Mesendoderm (in vitro differentiated cells): ENCODE measurements around the gene PKLR. TPM values are rescaled to one million over a fixed set of nuclear protein-coding genes. Genes with fewer than 3 reads are reported as not detected.

Experiments used
- DNase-seq: peaks from one replicate; pipeline ENCODE4 v3.0.0; 2013
- H2AK5ac ChIP-seq: 2 replicates; pipeline ENCODE4 v1.6.1; 2013; ENCODE audit warnings: low read length, inconsistent platforms
- H2BK120ac ChIP-seq: 2 replicates; pipeline ENCODE4 v1.6.1; 2013; ENCODE audit warnings: low read depth, mild to moderate bottlenecking, low read length, moderate library complexity, mixed read lengths
- H2BK15ac ChIP-seq: replicated peaks from 2 replicates; pipeline ENCODE4 v1.6.1; 2013; ENCODE audit warnings: low read depth, mild to moderate bottlenecking, moderate library complexity
- H2BK5ac ChIP-seq: 2 replicates; pipeline ENCODE4 v1.6.1; 2013; ENCODE audit warnings: low read length, inconsistent platforms
- H3K18ac ChIP-seq: 2 replicates; pipeline ENCODE4 v1.6.1; 2013; ENCODE audit warnings: mild to moderate bottlenecking, low read length, mixed read lengths
- H3K23ac ChIP-seq: one replicate; pipeline ENCODE4 v1.6.1; 2013; ENCODE audit warnings: low read length
- H3K27ac ChIP-seq: 2 replicates; pipeline ENCODE4 v1.5.1; 2013; ENCODE audit warnings: low read depth, mild to moderate bottlenecking, inconsistent platforms, low read length, moderate library complexity
- H3K27me3 ChIP-seq: 2 replicates; pipeline ENCODE4 v1.6.1; 2013; ENCODE audit warnings: low read length, control low read depth, mild to moderate bottlenecking, inconsistent platforms; ENCODE audit not compliant: insufficient read depth, poor library complexity
- H3K36me3 ChIP-seq: 2 replicates; pipeline ENCODE4 v1.6.1; 2013; ENCODE audit warnings: low read length, inconsistent platforms; ENCODE audit not compliant: control insufficient read depth, insufficient read depth
- H3K4ac ChIP-seq: one replicate; pipeline ENCODE4 v1.6.1; 2013; ENCODE audit warnings: low read depth, mild to moderate bottlenecking, low read length, moderate library complexity
- H3K4me1 ChIP-seq: 2 replicates; pipeline ENCODE4 v1.6.1; 2013; ENCODE audit warnings: low read depth, low read length, inconsistent platforms; ENCODE audit not compliant: control insufficient read depth
- H3K4me2 ChIP-seq: 2 replicates; pipeline ENCODE4 v1.6.1; 2013; ENCODE audit warnings: low read length
- H3K4me3 ChIP-seq: 2 replicates; pipeline ENCODE4 v1.5.1; 2013; ENCODE audit warnings: mild to moderate bottlenecking, low read length
- H3K56ac ChIP-seq: one replicate; pipeline ENCODE4 v1.6.1; 2013; ENCODE audit warnings: low read length
- H3K79me1 ChIP-seq: 2 replicates; pipeline ENCODE4 v1.6.1; 2013; ENCODE audit warnings: low read length, inconsistent platforms
- H3K79me2 ChIP-seq: 2 replicates; pipeline ENCODE4 v1.6.1; 2013; ENCODE audit warnings: mild to moderate bottlenecking, low read length; ENCODE audit not compliant: control insufficient read depth, insufficient read depth
- H3K9ac ChIP-seq: 2 replicates; pipeline ENCODE4 v1.6.1; 2013; ENCODE audit warnings: low read length, inconsistent platforms
- H4K5ac ChIP-seq: one replicate; pipeline ENCODE4 v1.6.1; 2013; ENCODE audit warnings: low read length
- H4K8ac ChIP-seq: one replicate; pipeline ENCODE4 v1.6.1; 2013; ENCODE audit warnings: low read depth, mild to moderate bottlenecking, control low read depth, low read length, moderate library complexity
- WGBS: extraction: QIAGEN DNeasy Blood & Tissue Kit; methylation state at CpG from one replicate; pipeline ENCODE4 v1.1.7; 2013; ENCODE audit warnings: low lambda C conversion rate, missing lambda C conversion rate; ENCODE audit not compliant: insufficient coverage; ENCODE audit errors: extremely low coverage; 5-methylcytosine and 5-hydroxymethylcytosine counted together
- polyA plus RNA-seq, 2 experiments: library from polyadenylated mRNA; stranded (reverse); fragments of 200-250 nt; gene quantifications; one replicate each; pipeline ENCODE4 v1.2.3, GENCODE V29; 2013

Gene PKLR
- polyA plus RNA-seq (2013, experiment 1 of 2): 0.28 TPM
- 0.35 TPM for polyA plus RNA-seq (2013, experiment 2 of 2)

DNA sequence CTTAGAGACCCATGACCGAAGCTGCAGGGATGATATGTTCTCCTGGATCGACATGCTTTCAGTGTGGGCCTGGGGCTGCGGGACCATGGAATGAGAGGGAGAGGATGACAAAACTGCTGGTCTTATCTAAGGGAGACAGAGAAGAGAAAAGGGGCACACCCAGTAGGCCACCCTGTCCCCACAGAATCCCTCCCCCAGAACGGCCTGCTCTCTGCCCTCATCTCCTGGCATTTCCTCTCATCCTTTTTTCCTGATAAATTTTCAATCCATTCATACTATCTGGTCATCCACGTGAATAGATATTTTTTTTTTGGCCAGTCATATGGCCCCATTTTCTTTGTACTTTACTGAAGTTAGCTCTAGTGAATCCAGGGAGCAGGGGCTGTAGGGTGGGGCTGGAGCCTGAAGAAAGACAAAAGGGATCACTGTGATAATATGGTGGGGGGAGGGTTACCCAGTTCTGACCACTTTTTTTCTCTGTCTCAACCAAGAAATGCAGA lies at the start of gene PKLR:
PKLR (minus strand) TSS at position 97 of the 500 bp plus-strand sequence; CDS start at position 54, 43 bp downstream.
- Histone ChIP-seq H3K18ac (no peak within 1 kb of the TSS), H4K8ac (no peak within 1 kb of the TSS), H3K9ac (no peak within 1 kb of the TSS), H4K5ac (no peak within 1 kb of the TSS), H3K27ac (no peak within 1 kb of the TSS), H2BK15ac (no peak within 1 kb of the TSS), H3K56ac (no peak within 1 kb of the TSS), H3K23ac (no peak within 1 kb of the TSS), H3K27me3 (no peaks in the 10 kb centered on the region), H2BK120ac (no peak within 1 kb of the TSS), H3K79me1 (no peaks in the 10 kb centered on the region), H3K79me2 (no peaks in the 10 kb centered on the region), H3K36me3 (no peaks in the 10 kb centered on the region), H2BK5ac (no peak within 1 kb of the TSS), H3K4me3 (no peak within 1 kb of the TSS), H3K4ac (no peak within 1 kb of the TSS), H3K4me1 (no peaks in the 10 kb centered on the region), H2AK5ac (no peak within 1 kb of the TSS), H3K4me2 (no peak within 1 kb of the TSS)
- DNase-seq: no peak
- no CpG with 5 or more reads among the region's 5 CpGs for WGBS

DNA sequence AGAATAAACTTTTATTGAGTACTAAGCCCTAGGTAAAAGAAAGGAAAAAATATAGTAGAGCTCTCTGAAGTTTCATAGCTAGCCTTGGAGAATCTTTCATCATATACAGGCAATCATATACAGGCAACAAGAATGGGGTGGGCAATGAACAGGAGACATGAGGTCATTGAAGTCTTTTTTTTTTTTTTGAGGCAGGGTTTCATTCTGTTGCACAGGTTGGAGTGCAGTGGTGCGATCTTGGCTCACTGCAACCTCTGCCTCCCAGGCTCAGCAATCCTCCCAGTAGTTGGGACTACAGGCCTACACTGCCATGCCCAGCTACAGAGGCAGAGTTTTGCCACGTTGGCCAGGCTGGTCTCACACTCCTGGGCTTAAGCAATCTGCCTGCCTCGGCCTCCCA lies 41.6 kb upstream of the PKLR start:
- H3K27me3 ChIP-seq: no peaks in the 10 kb centered on the region
- H3K36me3 ChIP-seq: peaks cover 9% of the 10 kb centered on the region
- no peak overlapping the region for H3K27ac ChIP-seq
- no peaks in the 10 kb centered on the region for H3K79me1 ChIP-seq
- H3K23ac ChIP-seq: no peak overlapping the region
- no peak overlapping the region for H3K18ac ChIP-seq
- H3K4me3 ChIP-seq: no peak overlapping the region
- no peaks in the 10 kb centered on the region for H3K4me1 ChIP-seq
- no peak for DNase-seq
- H4K8ac ChIP-seq: no peak overlapping the region
- no peak overlapping the region for H2BK15ac ChIP-seq
- H2BK5ac ChIP-seq: no peak overlapping the region
- H2BK120ac ChIP-seq: no peak overlapping the region
- no peak overlapping the region for H3K56ac ChIP-seq
- H3K79me2 ChIP-seq: no peaks in the 10 kb centered on the region
- no peak overlapping the region for H2AK5ac ChIP-seq
- H3K4me2 ChIP-seq: no peak overlapping the region
- H3K4ac ChIP-seq: no peak overlapping the region
- H4K5ac ChIP-seq: no peak overlapping the region
- no CpG with 5 or more reads among the region's 3 CpGs for whole genome bisulfite sequencing
- no peak overlapping the region for H3K9ac ChIP-seq

DNA sequence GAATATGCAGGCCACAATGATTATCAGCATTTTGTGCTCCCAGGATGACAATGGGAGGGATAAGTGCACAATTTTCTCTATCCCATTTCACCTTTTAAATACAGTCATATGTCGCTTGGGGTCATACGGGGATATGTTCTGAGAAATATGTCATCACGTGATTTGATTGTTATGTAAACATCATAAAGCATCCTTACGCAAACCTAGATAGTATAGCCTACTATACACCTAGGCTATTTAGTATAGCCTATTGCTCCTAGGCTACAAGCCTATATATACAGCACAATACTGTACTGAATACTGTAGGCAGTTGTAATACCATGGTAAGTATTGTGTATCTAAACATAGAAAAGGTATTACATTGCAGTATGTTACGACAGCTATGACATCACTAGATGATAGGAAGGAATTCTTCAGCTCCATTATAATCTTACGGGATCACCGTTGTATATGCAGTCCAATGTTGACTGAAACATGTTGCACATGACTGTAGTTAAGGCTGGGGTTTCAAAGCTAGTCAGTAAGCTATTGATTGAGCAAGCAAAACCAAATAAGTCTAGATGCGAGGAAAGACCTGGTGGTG lies 38.4 kb upstream of the PKLR start:
- Histone ChIP-seq H3K36me3 (peaks cover 9% of the 10 kb centered on the region), H3K4me1 (no peaks in the 10 kb centered on the region), H4K8ac (no peak overlapping the region), H2AK5ac (no peak overlapping the region), H3K4me2 (no peak overlapping the region), H3K27me3 (no peaks in the 10 kb centered on the region), H3K79me1 (no peaks in the 10 kb centered on the region), H3K4me3 (no peak overlapping the region), H3K18ac (no peak overlapping the region), H3K23ac (no peak overlapping the region), H2BK120ac (no peak overlapping the region), H3K79me2 (no peaks in the 10 kb centered on the region), H3K4ac (no peak overlapping the region), H2BK5ac (no peak overlapping the region), H2BK15ac (no peak overlapping the region), H3K27ac (no peak overlapping the region), H3K9ac (no peak overlapping the region), H4K5ac (no peak overlapping the region), H3K56ac (no peak overlapping the region)
- no peak for DNase-seq
- WGBS: no CpG with 5 or more reads among the region's 8 CpGs

DNA sequence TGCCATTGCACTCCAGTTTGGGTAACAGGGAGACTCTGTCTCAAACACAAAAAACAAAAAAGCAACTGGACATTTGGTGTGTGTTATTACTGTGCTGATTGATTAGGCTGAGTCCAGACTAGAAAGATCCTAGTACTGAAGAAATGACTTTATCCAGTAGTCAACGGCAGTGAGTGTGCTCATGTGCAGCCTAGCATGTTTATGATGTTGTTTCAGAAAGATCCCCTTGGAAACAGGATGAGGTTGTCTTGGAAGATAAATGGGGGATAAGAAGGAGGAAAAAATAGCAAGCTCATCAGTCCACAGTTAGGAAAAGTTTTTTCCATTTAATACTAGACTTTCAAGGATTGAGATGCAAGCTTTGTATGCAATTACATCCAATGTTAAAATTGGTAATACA lies 33.7 kb upstream of the PKLR start:
- H4K8ac ChIP-seq: no peak overlapping the region
- no CpG with 5 or more reads among the region's 1 CpG for WGBS
- peaks cover 10% of the 10 kb centered on the region for H3K36me3 ChIP-seq
- no peak overlapping the region for H3K9ac ChIP-seq
- H2BK120ac ChIP-seq: no peak overlapping the region
- H3K79me1 ChIP-seq: no peaks in the 10 kb centered on the region
- no peaks in the 10 kb centered on the region for H3K4me1 ChIP-seq
- H3K79me2 ChIP-seq: no peaks in the 10 kb centered on the region
- H2BK15ac ChIP-seq: no peak overlapping the region
- no peak overlapping the region for H3K23ac ChIP-seq
- no peak overlapping the region for H3K18ac ChIP-seq
- H4K5ac ChIP-seq: no peak overlapping the region
- H2AK5ac ChIP-seq: no peak overlapping the region
- no peak overlapping the region for H3K4ac ChIP-seq
- no peaks in the 10 kb centered on the region for H3K27me3 ChIP-seq
- DNase-seq: no peak
- H2BK5ac ChIP-seq: no peak overlapping the region
- H3K27ac ChIP-seq: no peak overlapping the region
- H3K4me3 ChIP-seq: no peak overlapping the region
- H3K4me2 ChIP-seq: no peak overlapping the region
- no peak overlapping the region for H3K56ac ChIP-seq

DNA sequence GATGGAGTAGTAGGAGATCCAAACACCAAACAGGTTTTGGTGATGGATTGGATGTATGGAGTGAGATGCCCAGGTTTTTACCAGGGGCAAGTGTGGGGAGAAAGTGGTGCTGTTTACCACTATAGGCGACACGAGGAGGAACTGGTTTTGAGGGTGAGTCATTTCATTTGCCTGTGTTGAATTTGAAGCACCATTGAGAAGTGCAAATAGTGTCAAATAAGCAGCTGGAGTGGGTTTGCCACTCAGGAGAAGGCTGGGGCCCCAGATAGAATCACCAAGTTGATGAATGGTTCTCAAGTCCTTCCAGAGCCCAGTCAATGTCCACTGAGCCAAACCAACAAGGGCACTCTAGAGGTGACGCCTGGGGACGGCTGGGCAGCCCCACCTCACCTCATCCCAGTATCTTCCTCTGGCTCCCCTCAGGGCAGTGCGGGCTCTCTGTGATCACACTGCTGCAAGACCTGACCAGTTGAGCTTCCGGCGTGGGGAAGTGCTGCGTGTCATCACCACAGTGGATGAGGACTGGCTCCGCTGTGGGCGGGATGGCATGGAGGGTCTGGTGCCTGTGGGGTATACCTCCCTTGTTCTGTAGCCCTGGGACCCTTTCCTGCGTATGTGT lies 28.9 kb upstream of the PKLR start:
- H3K4me1 ChIP-seq: peaks cover 2% of the 10 kb centered on the region
- no peak overlapping the region for H4K8ac ChIP-seq
- no peaks in the 10 kb centered on the region for H3K27me3 ChIP-seq
- H3K4ac ChIP-seq: no peak overlapping the region
- H3K56ac ChIP-seq: no peak overlapping the region
- DNase-seq: no peak
- H3K9ac ChIP-seq: no peak overlapping the region
- H3K4me3 ChIP-seq: no peak overlapping the region
- H2BK15ac ChIP-seq: no peak overlapping the region
- H3K79me1 ChIP-seq: peaks cover 4% of the 10 kb centered on the region
- H2BK120ac ChIP-seq: no peak overlapping the region
- WGBS: no CpG with 5 or more reads among the region's 11 CpGs
- no peak overlapping the region for H2BK5ac ChIP-seq
- H3K18ac ChIP-seq: no peak overlapping the region
- no peak overlapping the region for H4K5ac ChIP-seq
- peaks cover 7% of the 10 kb centered on the region for H3K36me3 ChIP-seq
- no peak overlapping the region for H2AK5ac ChIP-seq
- H3K27ac ChIP-seq: no peak overlapping the region
- H3K79me2 ChIP-seq: no peaks in the 10 kb centered on the region
- H3K23ac ChIP-seq: no peak overlapping the region
- H3K4me2 ChIP-seq: no peak overlapping the region
